HepG2 (cell line): ENCODE results near the gene BABAM2. TPM values are rescaled to one million over a fixed set of nuclear protein-coding genes. Genes with fewer than 3 reads are reported as not detected.

Experiments used
- ATAC-seq: fragments of 200-7000 bp; cut with Tn5 transposase; 3 replicates; pipeline ENCODE4 v1.9.1; 2020; ENCODE audit warnings: mild to moderate bottlenecking, moderate library complexity
- BruUV-seq: library from RNA; stranded (reverse); fragments of 400-500 nt; replicated peaks from 2 replicates; lab custom pipeline; 2021; lab: Mats Ljungman, UMichigan
- CTCF ChIA-PET: fragments of 300-600 bp; formaldehyde crosslinking; extraction: SDS; loops from one replicate; lab custom pipeline; 2021; ENCODE audit warnings: low total read pairs, inconsistent platforms, low intra/inter-chr PET ratio; lab: Yijun Ruan, JAX
- POLR2A ChIA-PET: fragments of 350-600 bp; sonication (Branson Sonifier 250); formaldehyde crosslinking; loops from one replicate; lab custom pipeline; 2020; ENCODE audit warnings: antibody characterized with exemption, inconsistent platforms; lab: Yijun Ruan, JAX
- DNase-seq: peaks from one replicate; pipeline ENCODE4 v3.0.0-alpha.2; 2015; ENCODE audit warnings: low spot score
- FAIRE-seq: peaks from 3 replicates; lab custom pipeline; 2011; peaks lifted over from hg19 to GRCh38; lab: Jason Lieb, UNC
- H2AFZ ChIP-seq: one replicate; pipeline ENCODE4 v1.6.1; 2011; ENCODE audit warnings: low read length, inconsistent platforms
- H3K27ac ChIP-seq: fragments of 300-600 bp; 3 replicates; pipeline ENCODE4 v1.8.0; 2011; ENCODE audit warnings: mixed run types, mild to moderate bottlenecking, mixed read lengths, low read length, inconsistent platforms; ENCODE audit not compliant: insufficient read depth; ENCODE audit errors: extremely low read length
- H3K27me3 ChIP-seq, 2 experiments: fragments of 200-600 bp in 1 of 2; 2 replicates in 1 of 2; 3 replicates in 1 of 2; pipeline versions ENCODE4 v1.6.0 to v1.8.0; 2011; ENCODE audit warnings: low read length in 2 of 2, mild to moderate bottlenecking in 2 of 2, moderate library complexity in 2 of 2, inconsistent platforms in 1 of 2; ENCODE audit not compliant: insufficient read depth in 2 of 2, control insufficient read depth in 1 of 2
- H3K36me3 ChIP-seq, 2 experiments: fragments of 200-600 bp in 1 of 2; replicated peaks in 1 of 2; 2 replicates in 1 of 2; 3 replicates in 1 of 2; pipeline versions ENCODE4 v1.5.1 to v1.8.0; 2011; ENCODE audit warnings: low read length in 2 of 2, inconsistent platforms in 1 of 2; ENCODE audit not compliant: insufficient read depth in 2 of 2, control insufficient read depth in 1 of 2
- H3K4me1 ChIP-seq: 2 replicates; pipeline ENCODE4 v1.5.1; 2012; ENCODE audit warnings: low read length, inconsistent platforms; ENCODE audit not compliant: insufficient read depth
- H3K4me2 ChIP-seq: 2 replicates; pipeline ENCODE4 v1.6.0; 2011; ENCODE audit warnings: low read depth, low read length, inconsistent platforms
- H3K4me3 ChIP-seq, 3 experiments: fragments of 200-600 bp in 1 of 3; sonication (generic), shearing (Covaris generic) in 1 of 3; replicated peaks in 1 of 3; 2 replicates each; pipeline ENCODE4 v1.5.1; 2011 to 2016; ENCODE audit warnings: low read length in 3 of 3, inconsistent platforms in 2 of 3, low read depth in 2 of 3, mild to moderate bottlenecking in 2 of 3, control low read depth in 1 of 3, mixed read lengths in 1 of 3; ENCODE audit not compliant: insufficient read depth in 1 of 3
- H3K79me2 ChIP-seq: one replicate; pipeline ENCODE4 v1.6.1; 2011; ENCODE audit warnings: low read length, inconsistent platforms; ENCODE audit not compliant: insufficient read depth
- H3K9ac ChIP-seq: 2 replicates; pipeline ENCODE4 v1.6.0; 2011; ENCODE audit warnings: mild to moderate bottlenecking, low read depth, low read length, inconsistent platforms; ENCODE audit not compliant: insufficient read depth
- H3K9me3 ChIP-seq: 2 replicates; pipeline ENCODE4 v1.5.1; 2012; ENCODE audit warnings: mild to moderate bottlenecking, low read length
- H4K20me1 ChIP-seq: 2 replicates; pipeline ENCODE4 v1.6.0; 2011; ENCODE audit warnings: inconsistent platforms, mild to moderate bottlenecking, low read length, moderate library complexity; ENCODE audit not compliant: insufficient read depth
- BRCA1 ChIP-seq: sonication (generic); formaldehyde crosslinking; IDR thresholded peaks from 2 replicates; pipeline ENCODE4 v1.4.0; 2020; ENCODE audit warnings: missing genetic modification reagents
- MBD4 ChIP-seq: IDR thresholded peaks from 2 replicates; pipeline ENCODE4 v1.6.1; 2012; ENCODE audit warnings: low read length, inconsistent platforms, borderline replicate concordance
- MEIS1 ChIP-seq: sonication (generic); formaldehyde crosslinking; IDR thresholded peaks from 2 replicates; pipeline ENCODE4 v1.9.0; 2021; ENCODE audit warnings: mild to moderate bottlenecking, missing genetic modification reagents, moderate library complexity, borderline replicate concordance
- MTF2 ChIP-seq: sonication (generic); formaldehyde crosslinking; IDR thresholded peaks from 2 replicates; pipeline ENCODE4 v1.5.0; 2020; ENCODE audit warnings: missing genetic modification reagents, borderline replicate concordance
- SRF ChIP-seq: IDR thresholded peaks from 2 replicates; pipeline ENCODE4 v1.6.1; 2011; ENCODE audit warnings: mild to moderate bottlenecking, low read depth, low read length, moderate library complexity
- ZC3H13 ChIP-seq: sonication (generic); formaldehyde crosslinking; IDR thresholded peaks from 2 replicates; pipeline ENCODE4 v1.8.1; 2023; ENCODE audit warnings: mild to moderate bottlenecking, missing genetic modification reagents, moderate library complexity
- ZNF549 ChIP-seq: sonication (generic); formaldehyde crosslinking; IDR thresholded peaks from 2 replicates; pipeline ENCODE4 v1.5.0; 2020; ENCODE audit warnings: missing genetic modification reagents
- WGBS: methylation state at CpG from one replicate; pipeline ENCODE4 v1.1.6; 2017; ENCODE audit warnings: low lambda C conversion rate; 5-methylcytosine and 5-hydroxymethylcytosine counted together
- in situ Hi-C: cut with HindIII; loops from 2 replicates; pipeline ENCODE4 v1.10.0; 2017; ENCODE audit warnings: low pct_unique_long_range_greater_than_20kb; ENCODE audit not compliant: extremely low pct_ligation_motif_present
- intact Hi-C: fragments of 100-400 bp; cut with micrococcal nuclease; formaldehyde crosslinking; loops from one replicate; pipeline ENCODE4 v1.10.0; 2022; ENCODE audit not compliant: unreplicated experiment
- polyA plus RNA-seq, 8 experiments: library from polyadenylated mRNA; depleted of rRNA in 3 of 8; stranded (reverse) in 7 of 8; unstranded in 1 of 8; fragments of >200 nt; fragmentation: Illumina TruSeq in 4 of 8; extraction: Trizol in 4 of 8; gene quantifications; 2 replicates each; pipeline versions ENCODE4 v1.2.1 to v1.2.3, GENCODE V29; 2011 to 2016; ENCODE audit warnings: low read depth in 4 of 8, missing spikeins in 1 of 8, mixed read lengths in 1 of 8; ENCODE audit not compliant: insufficient read depth in 1 of 8
- total RNA-seq, 5 experiments: library from RNA; depleted of rRNA; stranded (reverse); fragments of >200 nt; fragmentation: Illumina TruSeq; extraction: Trizol; gene quantifications; 2 replicates each; pipeline ENCODE4 v1.2.3, GENCODE V29; 2016; ENCODE audit warnings: low read depth in 1 of 5
- TF ChIP-seq, protein P1 (sequence below): sonication (generic); formaldehyde crosslinking; IDR thresholded peaks from 2 replicates; pipeline ENCODE4 v1.8.0; 2023; ENCODE audit warnings: mild to moderate bottlenecking, missing genetic modification reagents
- TF ChIP-seq, protein P2 (sequence below): sonication (generic); formaldehyde crosslinking; IDR thresholded peaks from 2 replicates; pipeline ENCODE4 v1.5.0; 2020; ENCODE audit warnings: mild to moderate bottlenecking, low read depth, missing genetic modification reagents, borderline replicate concordance
- TF ChIP-seq, protein P3 (sequence below): IDR thresholded peaks from 2 replicates; pipeline ENCODE4 v1.6.1; 2016; ENCODE audit warnings: mild to moderate bottlenecking
- TF ChIP-seq, protein P4 (sequence below): IDR thresholded peaks from 2 replicates; pipeline ENCODE4 v1.6.1; 2018; ENCODE audit warnings: missing genetic modification reagents
- TF ChIP-seq, protein P5 (sequence below): sonication (generic); formaldehyde crosslinking; IDR thresholded peaks from 2 replicates; pipeline ENCODE4 v1.4.0; 2020; ENCODE audit warnings: missing genetic modification reagents
- TF ChIP-seq, protein P6 (sequence below): sonication (generic); formaldehyde crosslinking; IDR thresholded peaks from 2 replicates; pipeline ENCODE4 v1.8.0; 2022; ENCODE audit warnings: missing genetic modification reagents, low read depth, mild to moderate bottlenecking, borderline replicate concordance
- TF ChIP-seq, protein P7 (sequence below): sonication (generic); formaldehyde crosslinking; IDR thresholded peaks from 2 replicates; pipeline ENCODE4 v1.5.0; 2020; ENCODE audit warnings: missing genetic modification reagents
- TF ChIP-seq, protein P8 (sequence below): sonication (generic); formaldehyde crosslinking; IDR thresholded peaks from 2 replicates; pipeline ENCODE4 v1.9.0; 2022; ENCODE audit warnings: low read depth, missing genetic modification reagents

Gene BABAM2
- total and polyA plus RNA-seq, 2 of the 13 experiments (the other 11 are each of a cell fraction or from before 2014, with no cell fraction given) = 24.9 to 28.0 TPM

DNA sequence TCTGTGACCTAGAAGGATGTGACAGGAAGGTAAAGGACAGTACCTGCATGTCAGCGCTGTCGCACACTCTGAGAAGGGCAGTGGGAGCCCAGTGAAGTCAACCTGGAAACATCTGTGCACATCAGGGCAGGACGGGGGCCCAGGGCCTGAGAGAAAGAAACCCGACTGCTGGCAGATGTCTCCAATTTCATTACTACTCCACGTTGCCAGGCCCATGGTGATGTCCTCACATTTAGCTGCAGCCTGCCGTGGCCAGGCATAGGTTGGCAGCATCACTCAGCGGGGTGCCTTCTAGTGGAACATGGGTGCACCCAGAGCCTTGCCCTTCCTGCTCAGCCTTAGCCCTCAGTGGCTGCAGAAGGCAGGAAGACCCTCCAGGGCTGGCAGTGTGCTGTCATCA, 429.8 kb downstream of the BABAM2 start:
- Histone ChIP-seq H2AFZ (no peak overlapping the region), H3K27me3 (no peaks in the 10 kb centered on the region), H3K9ac (no peak overlapping the region), H3K4me1 (peaks cover 23% of the 10 kb centered on the region), H3K4me2 (no peak overlapping the region), H3K9me3 (no peaks in the 10 kb centered on the region), H3K36me3 (no peaks in the 10 kb centered on the region), H4K20me1 (no peaks in the 10 kb centered on the region), H3K4me3 (no peak overlapping the region), H3K27ac (no peak overlapping the region), H3K79me2 (no peaks in the 10 kb centered on the region)
- FAIRE-seq (no peak), ATAC-seq (no peak), DNase-seq (no peak)
- no TSS peak for BruUV-seq
- 93% methylated on average over 7 of the region's 7 CpGs for WGBS
- intact Hi-C loops = no loop called here
- TF ChIP-seq, protein P1, sequence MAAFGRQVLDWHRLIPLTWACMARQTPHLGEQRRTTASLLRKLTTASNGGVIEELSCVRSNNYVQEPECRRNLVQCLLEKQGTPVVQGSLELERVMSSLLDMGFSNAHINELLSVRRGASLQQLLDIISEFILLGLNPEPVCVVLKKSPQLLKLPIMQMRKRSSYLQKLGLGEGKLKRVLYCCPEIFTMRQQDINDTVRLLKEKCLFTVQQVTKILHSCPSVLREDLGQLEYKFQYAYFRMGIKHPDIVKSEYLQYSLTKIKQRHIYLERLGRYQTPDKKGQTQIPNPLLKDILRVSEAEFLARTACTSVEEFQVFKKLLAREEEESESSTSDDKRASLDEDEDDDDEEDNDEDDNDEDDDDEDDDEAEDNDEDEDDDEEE (CRISPR knock-in tag) = no peak
- TF ChIP-seq, protein P2, sequence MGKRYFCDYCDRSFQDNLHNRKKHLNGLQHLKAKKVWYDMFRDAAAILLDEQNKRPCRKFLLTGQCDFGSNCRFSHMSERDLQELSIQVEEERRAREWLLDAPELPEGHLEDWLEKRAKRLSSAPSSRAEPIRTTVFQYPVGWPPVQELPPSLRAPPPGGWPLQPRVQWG (CRISPR knock-in tag) = no peak
- TF ChIP-seq, protein P3, sequence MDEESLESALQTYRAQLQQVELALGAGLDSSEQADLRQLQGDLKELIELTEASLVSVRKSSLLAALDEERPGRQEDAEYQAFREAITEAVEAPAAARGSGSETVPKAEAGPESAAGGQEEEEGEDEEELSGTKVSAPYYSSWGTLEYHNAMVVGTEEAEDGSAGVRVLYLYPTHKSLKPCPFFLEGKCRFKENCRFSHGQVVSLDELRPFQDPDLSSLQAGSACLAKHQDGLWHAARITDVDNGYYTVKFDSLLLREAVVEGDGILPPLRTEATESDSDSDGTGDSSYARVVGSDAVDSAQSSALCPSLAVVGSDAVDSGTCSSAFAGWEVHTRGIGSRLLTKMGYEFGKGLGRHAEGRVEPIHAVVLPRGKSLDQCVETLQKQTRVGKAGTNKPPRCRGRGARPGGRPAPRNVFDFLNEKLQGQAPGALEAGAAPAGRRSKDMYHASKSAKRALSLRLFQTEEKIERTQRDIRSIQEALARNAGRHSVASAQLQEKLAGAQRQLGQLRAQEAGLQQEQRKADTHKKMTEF = no peak
- no peak for TF ChIP-seq MBD4
- TF ChIP-seq, protein P4, sequence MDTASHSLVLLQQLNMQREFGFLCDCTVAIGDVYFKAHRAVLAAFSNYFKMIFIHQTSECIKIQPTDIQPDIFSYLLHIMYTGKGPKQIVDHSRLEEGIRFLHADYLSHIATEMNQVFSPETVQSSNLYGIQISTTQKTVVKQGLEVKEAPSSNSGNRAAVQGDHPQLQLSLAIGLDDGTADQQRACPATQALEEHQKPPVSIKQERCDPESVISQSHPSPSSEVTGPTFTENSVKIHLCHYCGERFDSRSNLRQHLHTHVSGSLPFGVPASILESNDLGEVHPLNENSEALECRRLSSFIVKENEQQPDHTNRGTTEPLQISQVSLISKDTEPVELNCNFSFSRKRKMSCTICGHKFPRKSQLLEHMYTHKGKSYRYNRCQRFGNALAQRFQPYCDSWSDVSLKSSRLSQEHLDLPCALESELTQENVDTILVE (CRISPR knock-in tag) = no peak
- TF ChIP-seq MEIS1 (CRISPR knock-in tag) = no peak
- TF ChIP-seq, protein P5, sequence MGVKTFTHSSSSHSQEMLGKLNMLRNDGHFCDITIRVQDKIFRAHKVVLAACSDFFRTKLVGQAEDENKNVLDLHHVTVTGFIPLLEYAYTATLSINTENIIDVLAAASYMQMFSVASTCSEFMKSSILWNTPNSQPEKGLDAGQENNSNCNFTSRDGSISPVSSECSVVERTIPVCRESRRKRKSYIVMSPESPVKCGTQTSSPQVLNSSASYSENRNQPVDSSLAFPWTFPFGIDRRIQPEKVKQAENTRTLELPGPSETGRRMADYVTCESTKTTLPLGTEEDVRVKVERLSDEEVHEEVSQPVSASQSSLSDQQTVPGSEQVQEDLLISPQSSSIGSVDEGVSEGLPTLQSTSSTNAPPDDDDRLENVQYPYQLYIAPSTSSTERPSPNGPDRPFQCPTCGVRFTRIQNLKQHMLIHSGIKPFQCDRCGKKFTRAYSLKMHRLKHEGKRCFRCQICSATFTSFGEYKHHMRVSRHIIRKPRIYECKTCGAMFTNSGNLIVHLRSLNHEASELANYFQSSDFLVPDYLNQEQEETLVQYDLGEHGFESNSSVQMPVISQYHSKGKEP (CRISPR knock-in tag) = no peak
- TF ChIP-seq SRF = no peak
- TF ChIP-seq, protein P6, sequence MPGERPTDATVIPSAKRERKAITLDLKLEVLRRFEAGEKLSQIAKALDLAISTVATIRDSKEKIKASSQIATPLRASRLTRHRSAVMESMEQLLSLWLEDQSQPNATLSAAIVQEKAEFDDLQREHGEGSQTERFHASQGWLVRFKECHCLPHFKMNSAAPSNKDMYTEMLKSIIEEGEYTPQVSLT = no peak
- TF ChIP-seq, protein P7, sequence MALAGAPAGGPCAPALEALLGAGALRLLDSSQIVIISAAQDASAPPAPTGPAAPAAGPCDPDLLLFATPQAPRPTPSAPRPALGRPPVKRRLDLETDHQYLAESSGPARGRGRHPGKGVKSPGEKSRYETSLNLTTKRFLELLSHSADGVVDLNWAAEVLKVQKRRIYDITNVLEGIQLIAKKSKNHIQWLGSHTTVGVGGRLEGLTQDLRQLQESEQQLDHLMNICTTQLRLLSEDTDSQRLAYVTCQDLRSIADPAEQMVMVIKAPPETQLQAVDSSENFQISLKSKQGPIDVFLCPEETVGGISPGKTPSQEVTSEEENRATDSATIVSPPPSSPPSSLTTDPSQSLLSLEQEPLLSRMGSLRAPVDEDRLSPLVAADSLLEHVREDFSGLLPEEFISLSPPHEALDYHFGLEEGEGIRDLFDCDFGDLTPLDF (CRISPR knock-in tag) = no peak
- TF ChIP-seq MTF2 (CRISPR knock-in tag) = no peak
- no peak for TF ChIP-seq ZNF549 (CRISPR knock-in tag)
- TF ChIP-seq, protein P8, sequence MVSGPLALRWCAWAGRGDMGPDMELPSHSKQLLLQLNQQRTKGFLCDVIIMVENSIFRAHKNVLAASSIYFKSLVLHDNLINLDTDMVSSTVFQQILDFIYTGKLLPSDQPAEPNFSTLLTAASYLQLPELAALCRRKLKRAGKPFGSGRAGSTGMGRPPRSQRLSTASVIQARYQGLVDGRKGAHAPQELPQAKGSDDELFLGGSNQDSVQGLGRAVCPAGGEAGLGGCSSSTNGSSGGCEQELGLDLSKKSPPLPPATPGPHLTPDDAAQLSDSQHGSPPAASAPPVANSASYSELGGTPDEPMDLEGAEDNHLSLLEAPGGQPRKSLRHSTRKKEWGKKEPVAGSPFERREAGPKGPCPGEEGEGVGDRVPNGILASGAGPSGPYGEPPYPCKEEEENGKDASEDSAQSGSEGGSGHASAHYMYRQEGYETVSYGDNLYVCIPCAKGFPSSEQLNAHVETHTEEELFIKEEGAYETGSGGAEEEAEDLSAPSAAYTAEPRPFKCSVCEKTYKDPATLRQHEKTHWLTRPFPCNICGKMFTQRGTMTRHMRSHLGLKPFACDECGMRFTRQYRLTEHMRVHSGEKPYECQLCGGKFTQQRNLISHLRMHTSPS (CRISPR knock-in tag) = no peak
- no peak for TF ChIP-seq ZC3H13 (CRISPR knock-in tag)
- no peak for TF ChIP-seq BRCA1 (CRISPR knock-in tag)
- CTCF ChIA-PET = no interaction called here
- in situ Hi-C loops = no loop called here
- POLR2A ChIA-PET = no interaction called here
